ENCODE measurements around the gene OR51G2.

Gene OR51G2

GRCh38 chr11:4890279-4890678, 28.9 kb downstream of the OR51G2 start:
- Histone ChIP-seq H3K9me2 (replicated peaks; ENCODE audit: control insufficient read depth, low read length) (no peaks in the 10 kb centered on the region), H3F3A (ENCODE audit: control insufficient read depth, insufficient read depth) (no peaks in the 10 kb centered on the region), H3K27ac (ENCODE audit: low read depth, low read length) (no peak overlapping the region), H3K4me1 (ENCODE audit: control insufficient read depth, low read length) (no peaks in the 10 kb centered on the region), H4K20me1 (ENCODE audit: control insufficient read depth, insufficient read depth, low read depth, low read length) (no peaks in the 10 kb centered on the region), H3K27me3 (ENCODE audit: control insufficient read depth, low read length) (no peaks in the 10 kb centered on the region), H3K9me3 (ENCODE audit: control insufficient read depth, insufficient read depth, low read length) (no peaks in the 10 kb centered on the region), H3K4me2 (ENCODE audit: low read length) (no peak overlapping the region), H3K4me3 (ENCODE audit: low read length) (no peak overlapping the region), H3K36me3 (ENCODE audit: control insufficient read depth, low read length) (no peaks in the 10 kb centered on the region), H3K79me2 (ENCODE audit: control insufficient read depth, low read length) (no peaks in the 10 kb centered on the region)
- no peak for TF ChIP-seq EZH2phosphoT487 (IDR thresholded peaks at IDR 0.05; ENCODE audit: borderline replicate concordance, low read length)
- TF ChIP-seq CTCF (IDR thresholded peaks at IDR 0.05; ENCODE audit: low read depth, low read length, poor library complexity, severe bottlenecking): no peak

- no peak overlapping the region for H3K4me3 ChIP-seq (ENCODE audit: low read length)
- H3K4me1 ChIP-seq (ENCODE audit: control insufficient read depth, low read length): no peaks in the 10 kb centered on the region
- H3K9me2 ChIP-seq (replicated peaks; ENCODE audit: control insufficient read depth, low read length): no peaks in the 10 kb centered on the region
- H3K27me3 ChIP-seq (ENCODE audit: control insufficient read depth, low read length): no peaks in the 10 kb centered on the region
- H3K27ac ChIP-seq (ENCODE audit: low read depth, low read length): no peak overlapping the region
- no peak for TF ChIP-seq CTCF (IDR thresholded peaks at IDR 0.05; ENCODE audit: low read depth, low read length, poor library complexity, severe bottlenecking)
- TF ChIP-seq EZH2phosphoT487 (IDR thresholded peaks at IDR 0.05; ENCODE audit: borderline replicate concordance, low read length): no peak
- no peaks in the 10 kb centered on the region for H3F3A ChIP-seq (ENCODE audit: control insufficient read depth, insufficient read depth)
- no peaks in the 10 kb centered on the region for H3K79me2 ChIP-seq (ENCODE audit: control insufficient read depth, low read length)
- H4K20me1 ChIP-seq (ENCODE audit: control insufficient read depth, insufficient read depth, low read depth, low read length): no peaks in the 10 kb centered on the region
- H3K4me2 ChIP-seq (ENCODE audit: low read length): no peak overlapping the region
- no peaks in the 10 kb centered on the region for H3K9me3 ChIP-seq (ENCODE audit: control insufficient read depth, insufficient read depth, low read length)
- no peaks in the 10 kb centered on the region for H3K36me3 ChIP-seq (ENCODE audit: control insufficient read depth, low read length)
These were observed 31.6 kb downstream of the OR51G2 start for GRCh38 chr11:4887591-4887990.

GRCh38 chr11:4886186-4886585, 33.0 kb downstream of the OR51G2 start:
- H4K20me1 ChIP-seq (ENCODE audit: control insufficient read depth, insufficient read depth, low read depth, low read length): no peaks in the 10 kb centered on the region
- H3K79me2 ChIP-seq (ENCODE audit: control insufficient read depth, low read length): no peaks in the 10 kb centered on the region
- H3K4me2 ChIP-seq (ENCODE audit: low read length): no peak overlapping the region
- H3K27ac ChIP-seq (ENCODE audit: low read depth, low read length): no peak overlapping the region
- no peaks in the 10 kb centered on the region for H3K27me3 ChIP-seq (ENCODE audit: control insufficient read depth, low read length)
- H3K9me2 ChIP-seq (replicated peaks; ENCODE audit: control insufficient read depth, low read length): no peaks in the 10 kb centered on the region
- H3F3A ChIP-seq (ENCODE audit: control insufficient read depth, insufficient read depth): no peaks in the 10 kb centered on the region
- no peaks in the 10 kb centered on the region for H3K4me1 ChIP-seq (ENCODE audit: control insufficient read depth, low read length)
- no peaks in the 10 kb centered on the region for H3K9me3 ChIP-seq (ENCODE audit: control insufficient read depth, insufficient read depth, low read length)
- no peak overlapping the region for H3K4me3 ChIP-seq (ENCODE audit: low read length)
- no peaks in the 10 kb centered on the region for H3K36me3 ChIP-seq (ENCODE audit: control insufficient read depth, low read length)
- TF ChIP-seq CTCF (IDR thresholded peaks at IDR 0.05; ENCODE audit: low read depth, low read length, poor library complexity, severe bottlenecking): no peak
- TF ChIP-seq EZH2phosphoT487 (IDR thresholded peaks at IDR 0.05; ENCODE audit: borderline replicate concordance, low read length): no peak

GRCh38 chr11:4884361-4884760, 34.8 kb downstream of the OR51G2 start:
- Histone ChIP-seq H3K4me3 (ENCODE audit: low read length) (no peak overlapping the region), H3K4me2 (ENCODE audit: low read length) (no peak overlapping the region), H3K27me3 (ENCODE audit: control insufficient read depth, low read length) (no peaks in the 10 kb centered on the region), H3K9me2 (replicated peaks; ENCODE audit: control insufficient read depth, low read length) (no peaks in the 10 kb centered on the region), H3F3A (ENCODE audit: control insufficient read depth, insufficient read depth) (no peaks in the 10 kb centered on the region), H3K4me1 (ENCODE audit: control insufficient read depth, low read length) (no peaks in the 10 kb centered on the region), H3K27ac (ENCODE audit: low read depth, low read length) (no peak overlapping the region), H4K20me1 (ENCODE audit: control insufficient read depth, insufficient read depth, low read depth, low read length) (no peaks in the 10 kb centered on the region), H3K79me2 (ENCODE audit: control insufficient read depth, low read length) (no peaks in the 10 kb centered on the region), H3K9me3 (ENCODE audit: control insufficient read depth, insufficient read depth, low read length) (no peaks in the 10 kb centered on the region), H3K36me3 (ENCODE audit: control insufficient read depth, low read length) (no peaks in the 10 kb centered on the region)
- no peak for TF ChIP-seq CTCF (IDR thresholded peaks at IDR 0.05; ENCODE audit: low read depth, low read length, poor library complexity, severe bottlenecking)
- no peak for TF ChIP-seq EZH2phosphoT487 (IDR thresholded peaks at IDR 0.05; ENCODE audit: borderline replicate concordance, low read length)

Measured in DOHH2 (cell line).